GM12878 (cell line): Measurements from ENCODE around the gene LIX1. TPM values are rescaled to one million over a fixed set of nuclear protein-coding genes. Genes with fewer than 3 reads are reported as not detected.
A peak's percentile ranks its signal among the peaks of the same experiment; 100 is the strongest.

Experiments used
- BACH1 ChIP-seq: fragments of 450-650 bp; IDR thresholded peaks from 2 replicates; pipeline ENCODE4 v1.6.1; 2017; ENCODE audit warnings: mild to moderate bottlenecking, borderline replicate concordance
- CREM ChIP-seq: IDR thresholded peaks from 2 replicates; pipeline ENCODE4 v1.6.1; 2014; ENCODE audit warnings: antibody characterized with exemption, low read depth
- CTCF ChIP-seq, 3 experiments: IDR thresholded peaks in 2 of 3; conservative IDR thresholded peaks in 1 of 3; 2 replicates each; pipeline ENCODE4 v1.5.1; 2011; ENCODE audit warnings: low read depth in 3 of 3, low read length in 3 of 3, mild to moderate bottlenecking in 3 of 3, control low read depth in 2 of 3, moderate library complexity in 2 of 3, inconsistent platforms in 1 of 3, mixed read lengths in 1 of 3; ENCODE audit not compliant: control insufficient read depth in 2 of 3, insufficient read depth in 1 of 3; ENCODE audit errors: extremely low read depth in 1 of 3
- EED ChIP-seq: sonication (generic); IDR thresholded peaks from 2 replicates; pipeline ENCODE4 v1.6.1; 2016; ENCODE audit warnings: antibody characterized with exemption, low read depth
- ETV6 ChIP-seq, 2 experiments: fragments of 450-650 bp in 1 of 2; IDR thresholded peaks in 1 of 2; conservative IDR thresholded peaks in 1 of 2; 2 replicates each; pipeline ENCODE4 v1.6.1; 2014; ENCODE audit warnings: antibody characterized with exemption in 1 of 2, borderline replicate concordance in 1 of 2, low read depth in 1 of 2, mild to moderate bottlenecking in 1 of 2, moderate library complexity in 1 of 2
- IRF4 ChIP-seq: IDR thresholded peaks from 2 replicates; pipeline ENCODE4 v1.6.1; 2011; ENCODE audit warnings: low read depth, low read length
- MLLT1 ChIP-seq: fragments of 450-650 bp; IDR thresholded peaks from 2 replicates; pipeline ENCODE4 v1.6.1; 2016; ENCODE audit warnings: mild to moderate bottlenecking
- MTA3 ChIP-seq: IDR thresholded peaks from 2 replicates; pipeline ENCODE4 v1.6.1; 2012; ENCODE audit warnings: low read length, inconsistent platforms, borderline replicate concordance
- PAX5 ChIP-seq: IDR thresholded peaks from 2 replicates; pipeline ENCODE4 v1.6.1; 2011; ENCODE audit warnings: low read depth, low read length, borderline replicate concordance
- RUNX3 ChIP-seq: IDR thresholded peaks from 2 replicates; pipeline ENCODE4 v1.6.1; 2012; ENCODE audit warnings: low read length, inconsistent platforms
- SKIL ChIP-seq: fragments of 450-650 bp; IDR thresholded peaks from 2 replicates; pipeline ENCODE4 v1.6.1; 2017; ENCODE audit warnings: mild to moderate bottlenecking, low read depth, inconsistent platforms; ENCODE audit not compliant: poor library complexity, severe bottlenecking
- SUZ12 ChIP-seq: fragments of 200-600 bp; sonication (generic); IDR thresholded peaks from one replicate; pipeline ENCODE4 v1.6.1; 2018; ENCODE audit warnings: antibody characterized with exemption, mild to moderate bottlenecking; ENCODE audit not compliant: unreplicated experiment
- TCF7 ChIP-seq: IDR thresholded peaks from 2 replicates; pipeline ENCODE4 v1.6.1; 2014; ENCODE audit warnings: antibody characterized with exemption, borderline replicate concordance
- WRNIP1 ChIP-seq: IDR thresholded peaks from 2 replicates; pipeline ENCODE4 v1.6.1; 2011; ENCODE audit warnings: low read depth, low read length, improper control_type of control experiment, borderline replicate concordance
- ZBTB40 ChIP-seq: fragments of 450-650 bp; IDR thresholded peaks from 2 replicates; pipeline ENCODE4 v1.6.1; 2016; ENCODE audit warnings: mild to moderate bottlenecking, moderate library complexity, borderline replicate concordance
- polyA plus RNA-seq, 11 experiments: library from polyadenylated mRNA; depleted of rRNA in 4 of 11; unstranded in 6 of 11; stranded (reverse) in 5 of 11; fragments of >200 nt; fragmentation: Nextera tagmentation in 4 of 11; fragmentation: Illumina TruSeq in 1 of 11; extraction: Ambion mirVana in 4 of 11; extraction: Trizol in 1 of 11; gene quantifications; 1 replicate in 1 of 11; 2 replicates in 10 of 11; pipeline versions ENCODE4 v1.2.1 to v1.2.3, GENCODE V29; 2011 to 2016; ENCODE audit warnings: inconsistent platforms in 2 of 11, missing spikeins in 2 of 11, low read depth in 1 of 11
- total RNA-seq, 4 experiments: library from RNA; depleted of rRNA in 3 of 4; stranded (reverse); fragments of >200 nt in 3 of 4; fragmentation: Illumina TruSeq in 1 of 4; extraction: Trizol in 1 of 4; gene quantifications; 2 replicates each; pipeline versions ENCODE4 v1.2.1 to v1.2.3, GENCODE V29; 2013 to 2021

LIX1 gene
- total and polyA plus RNA-seq, 10 of the 15 experiments (the other 5 are each of a cell fraction or from before 2014, with no cell fraction given): 0.02 to 0.07 (median 0.04) TPM; not detected in 5

GRCh38 chr5:97094579-97095317 is 47.7 kb downstream of the LIX1 start (continued):
- TF ChIP-seq ZBTB40: peak; percentile 68
- peak; percentile 94 for TF ChIP-seq RUNX3
- TF ChIP-seq TCF7: peak; percentile 86
- TF ChIP-seq EED: peak; percentile 95
- TF ChIP-seq SUZ12: no peak
- TF ChIP-seq SKIL: peak; percentile 54
- peak in 1 of 2 experiments; percentile 93; a peak in 2 of 4 replicates for TF ChIP-seq ETV6 (conservative IDR thresholded peaks at IDR 0.05 in 1 of 2, IDR thresholded peaks at IDR 0.05 in 1 of 2; ENCODE audit: borderline replicate concordance in 1 of 2, low read depth in 1 of 2)
- TF ChIP-seq WRNIP1: no peak
- peak; percentile 90 for TF ChIP-seq PAX5
- peak; percentile 100 for TF ChIP-seq IRF4
- TF ChIP-seq CREM: peak; percentile 93
- TF ChIP-seq CTCF (IDR thresholded peaks at IDR 0.05 in 2 of 3, conservative IDR thresholded peaks at IDR 0.05 in 1 of 3; ENCODE audit: control insufficient read depth in 2 of 3, extremely low read depth in 1 of 3, insufficient read depth in 1 of 3, low read depth in 3 of 3, low read length in 3 of 3): no peak
- TF ChIP-seq MTA3: peak; percentile 89; the same call in 1 of the 2 replicates
- TF ChIP-seq BACH1: peak; percentile 91; the same call in 1 of the 2 replicates
- TF ChIP-seq MLLT1: peak; percentile 87
- TF ChIP-seq, all 136 proteins: peak for 48
